ENCODE data around the gene TRAF2. TPM values are rescaled to one million over a fixed set of nuclear protein-coding genes. Genes with fewer than 3 reads are reported as not detected.

The TRAF2 gene
- total and polyA plus RNA-seq, 2 donors (not counting 3 experiments of a cell fraction or from before 2014, with no cell fraction given), result 10.9 to 23.1 TPM

DNA sequence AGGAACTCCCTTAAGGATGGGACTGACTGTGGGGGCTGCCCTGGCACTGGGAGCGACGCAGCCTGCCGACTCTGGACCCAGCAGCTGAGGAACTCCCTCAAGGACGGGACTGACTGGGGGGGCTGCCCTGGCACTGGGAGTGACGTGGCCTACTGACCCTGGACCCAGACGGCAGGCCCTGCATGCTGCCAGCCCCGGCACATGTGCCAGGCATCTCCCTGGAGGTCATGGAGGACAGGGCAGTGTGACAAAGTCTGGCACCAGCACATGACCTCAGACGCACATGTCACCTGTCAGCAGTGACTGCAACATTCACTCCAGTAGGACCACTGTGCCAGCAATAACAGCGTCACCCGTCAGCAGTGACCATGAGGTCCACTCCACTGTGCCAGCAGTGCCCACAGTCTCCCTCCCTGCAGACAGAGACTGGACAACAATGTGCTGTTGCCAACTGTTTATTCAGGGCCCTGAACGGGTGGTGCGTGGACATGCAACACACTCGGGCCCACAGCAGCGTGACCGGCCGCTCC, 53.7 kb downstream of the TRAF2 start:
- ChIA-PET CTCF (interaction anchor here (1.2 to 1.4 kb wide), 2 partner anchors 20 to 44 kb away, joined by 3 read pairs; no protein-coding TSS in a partner anchor), POLR2A (interaction anchor here (0.7 kb wide), 1 partner anchor 22 kb away, joined by 6 read pairs; no protein-coding TSS in a partner anchor)
- H3K79me2 ChIP-seq (ENCODE audit: control insufficient read depth, insufficient read depth, low read length), result peaks cover 26% of the 10 kb centered on the region
- no peak overlapping the region for H3K4me3 ChIP-seq (replicated peaks in 1 of 3; ENCODE audit: insufficient read depth in 1 of 3, low read depth in 1 of 3, low read length in 3 of 3)
- H3K4me1 ChIP-seq (ENCODE audit: control insufficient read depth, extremely low read depth, insufficient read depth, low read length), result no peaks in the 10 kb centered on the region
- H3K9me3 ChIP-seq (replicated peaks; ENCODE audit: control insufficient read depth, insufficient read depth, low read length), result no peaks in the 10 kb centered on the region
- no peak for FAIRE-seq
- dilution Hi-C loops (cut with MboI; ENCODE audit: extremely low pct_ligation_motif_present, low sequenced_read_pairs) (loop anchor here (25.0 kb wide), 1 partner anchor 128 kb away; the partner anchor contains the start of gene RABL6), intact Hi-C loops (cut with micrococcal nuclease) (loop anchor here (5.0 kb wide), 2 partner anchors 53 to 73 kb away; partner anchors contain the start of genes EDF1 and TRAF2)
- no peaks in the 10 kb centered on the region for H4K20me1 ChIP-seq (replicated peaks; ENCODE audit: control insufficient read depth, extremely low read depth, insufficient read depth, low read length)
- TF ChIP-seq GATA2 (IDR thresholded peaks at IDR 0.05; ENCODE audit: insufficient read depth, insufficient read length, low read depth, low read length) (no peak), JUN (IDR thresholded peaks at IDR 0.05; ENCODE audit: borderline replicate concordance, insufficient read depth, insufficient read length, low read depth) (no peak), POLR2AphosphoS5 (IDR thresholded peaks at IDR 0.05; ENCODE audit: insufficient read depth, low read depth, low read length) (no peak), EZH2 (IDR thresholded peaks at IDR 0.05; ENCODE audit: borderline replicate concordance, low read depth, low read length, severe bottlenecking) (no peak), MYC (IDR thresholded peaks at IDR 0.05; ENCODE audit: low read depth, low read length) (no peak), CTCF (IDR thresholded peaks at IDR 0.05; ENCODE audit: extremely low read depth in 1 of 2, insufficient read depth in 1 of 2, low read depth in 1 of 2, low read length in 2 of 2) (no peak), FOS (IDR thresholded peaks at IDR 0.05; ENCODE audit: borderline replicate concordance, insufficient read depth, low read length) (no peak), POLR2A (IDR thresholded peaks at IDR 0.05; ENCODE audit: low read depth, low read length) (no peak)
- TF ChIP-seq, protein P1, sequence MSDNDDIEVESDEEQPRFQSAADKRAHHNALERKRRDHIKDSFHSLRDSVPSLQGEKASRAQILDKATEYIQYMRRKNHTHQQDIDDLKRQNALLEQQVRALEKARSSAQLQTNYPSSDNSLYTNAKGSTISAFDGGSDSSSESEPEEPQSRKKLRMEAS (IDR thresholded peaks at IDR 0.05; ENCODE audit: insufficient read depth, insufficient read length), result no peak
- no peak overlapping the region for H3K27ac ChIP-seq (ENCODE audit: insufficient read depth, low read depth, low read length)
- H2AFZ ChIP-seq (ENCODE audit: low read depth, low read length), result no peak overlapping the region
- H3K9me1 ChIP-seq (replicated peaks; ENCODE audit: control insufficient read depth, extremely low read depth, insufficient read depth, low read length), result no peaks in the 10 kb centered on the region
- peaks cover 2 to 31% of the 10 kb centered on the region in 2 experiments for H3K36me3 ChIP-seq (ENCODE audit: control insufficient read depth in 2 of 2, extremely low read depth in 1 of 2, insufficient read depth in 2 of 2, low read length in 2 of 2)
- no peak overlapping the region for H3K9ac ChIP-seq (replicated peaks; ENCODE audit: extremely low read depth, insufficient read depth, low read length)
- no TSS peak for BruUV-seq (replicated peaks)
- no peak overlapping the region for H3K4me2 ChIP-seq (ENCODE audit: insufficient read depth, low read length)
- H3K27me3 ChIP-seq (ENCODE audit: control insufficient read depth in 2 of 2, insufficient read depth in 2 of 2, low read length in 2 of 2), result no peaks in the 10 kb centered on the region
- DNase-seq (ENCODE audit: low read depth, low spot score), result no peak
